ENCODE results near the gene ZNF800.

The ZNF800 gene

DNA sequence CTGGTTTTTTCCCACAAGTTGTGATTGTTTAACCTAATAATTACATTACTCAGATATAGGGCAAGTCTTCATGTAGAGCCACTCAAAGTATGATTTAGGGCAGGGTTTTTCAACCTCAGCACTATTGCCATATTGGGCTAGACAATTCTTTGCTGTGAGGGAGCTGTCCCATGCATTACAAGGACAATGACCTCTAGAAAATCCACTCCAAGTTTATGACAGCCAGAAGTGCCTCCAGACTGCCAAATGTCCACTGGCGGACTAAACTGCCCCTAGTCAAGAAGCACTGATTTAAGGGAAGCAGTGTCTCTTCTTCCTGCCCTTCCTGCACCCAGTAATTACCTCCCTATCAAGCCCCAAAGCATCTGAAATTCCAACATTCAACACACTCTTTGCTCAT lies 54.4 kb downstream of the ZNF800 start:
- no peak for DNase-seq (ENCODE audit: low read depth)
- no peak overlapping the region for H3K4me3 ChIP-seq (ENCODE audit: control insufficient read depth, low read depth, low read length)
- TF ChIP-seq, protein P1, sequence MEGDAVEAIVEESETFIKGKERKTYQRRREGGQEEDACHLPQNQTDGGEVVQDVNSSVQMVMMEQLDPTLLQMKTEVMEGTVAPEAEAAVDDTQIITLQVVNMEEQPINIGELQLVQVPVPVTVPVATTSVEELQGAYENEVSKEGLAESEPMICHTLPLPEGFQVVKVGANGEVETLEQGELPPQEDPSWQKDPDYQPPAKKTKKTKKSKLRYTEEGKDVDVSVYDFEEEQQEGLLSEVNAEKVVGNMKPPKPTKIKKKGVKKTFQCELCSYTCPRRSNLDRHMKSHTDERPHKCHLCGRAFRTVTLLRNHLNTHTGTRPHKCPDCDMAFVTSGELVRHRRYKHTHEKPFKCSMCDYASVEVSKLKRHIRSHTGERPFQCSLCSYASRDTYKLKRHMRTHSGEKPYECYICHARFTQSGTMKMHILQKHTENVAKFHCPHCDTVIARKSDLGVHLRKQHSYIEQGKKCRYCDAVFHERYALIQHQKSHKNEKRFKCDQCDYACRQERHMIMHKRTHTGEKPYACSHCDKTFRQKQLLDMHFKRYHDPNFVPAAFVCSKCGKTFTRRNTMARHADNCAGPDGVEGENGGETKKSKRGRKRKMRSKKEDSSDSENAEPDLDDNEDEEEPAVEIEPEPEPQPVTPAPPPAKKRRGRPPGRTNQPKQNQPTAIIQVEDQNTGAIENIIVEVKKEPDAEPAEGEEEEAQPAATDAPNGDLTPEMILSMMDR (conservative IDR thresholded peaks at IDR 0.05; ENCODE audit: control insufficient read depth, insufficient read depth, low read depth, low read length) = no peak

DNA sequence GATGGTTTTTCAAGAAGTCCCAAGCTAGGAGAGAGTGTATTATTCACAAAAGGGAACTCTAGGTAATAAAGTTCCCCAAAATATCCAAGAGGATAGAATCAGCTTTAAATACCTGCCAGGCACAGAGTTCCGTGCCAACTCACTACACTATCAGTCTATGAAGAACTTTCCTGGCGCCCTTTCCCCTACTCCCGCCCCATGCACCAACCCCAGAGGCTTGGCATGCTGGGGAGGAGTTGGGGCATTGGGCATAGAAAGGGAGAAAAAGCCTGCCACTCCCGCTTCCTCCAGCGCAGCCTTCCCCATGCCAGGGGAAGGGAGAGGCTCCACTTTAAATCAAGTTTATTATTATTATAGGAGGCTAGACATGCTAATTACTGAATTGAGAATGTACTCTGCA lies 54.9 kb downstream of the ZNF800 start:
- TF ChIP-seq, protein P1 (conservative IDR thresholded peaks at IDR 0.05; ENCODE audit: control insufficient read depth, insufficient read depth, low read depth, low read length) = no peak
- H3K4me3 ChIP-seq (ENCODE audit: control insufficient read depth, low read depth, low read length) = no peak overlapping the region
- no peak for DNase-seq (ENCODE audit: low read depth)

DNA sequence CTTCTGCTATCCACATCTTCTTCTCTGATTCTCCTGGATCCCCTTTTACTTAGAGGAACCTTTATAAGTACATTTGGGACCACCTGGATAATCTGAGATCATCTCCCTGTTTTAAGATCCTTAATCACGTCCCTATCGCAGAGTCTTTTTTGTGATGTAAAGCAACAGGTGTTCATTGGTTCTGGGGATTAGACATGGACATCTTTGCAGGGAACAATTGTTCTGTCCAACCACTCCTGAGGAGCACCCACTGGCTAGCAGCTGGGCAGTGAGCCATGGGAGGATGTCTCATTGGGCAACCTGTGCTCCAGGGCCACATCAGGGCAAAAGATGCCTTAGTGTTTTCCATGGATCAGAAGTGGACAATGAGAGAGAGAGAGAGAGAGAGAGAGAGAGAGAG lies 56.0 kb downstream of the ZNF800 start:
- no peak for DNase-seq (ENCODE audit: low read depth)
- H3K4me3 ChIP-seq (ENCODE audit: control insufficient read depth, low read depth, low read length) = no peak overlapping the region
- TF ChIP-seq, protein P1 (conservative IDR thresholded peaks at IDR 0.05; ENCODE audit: control insufficient read depth, insufficient read depth, low read depth, low read length) = no peak

DNA sequence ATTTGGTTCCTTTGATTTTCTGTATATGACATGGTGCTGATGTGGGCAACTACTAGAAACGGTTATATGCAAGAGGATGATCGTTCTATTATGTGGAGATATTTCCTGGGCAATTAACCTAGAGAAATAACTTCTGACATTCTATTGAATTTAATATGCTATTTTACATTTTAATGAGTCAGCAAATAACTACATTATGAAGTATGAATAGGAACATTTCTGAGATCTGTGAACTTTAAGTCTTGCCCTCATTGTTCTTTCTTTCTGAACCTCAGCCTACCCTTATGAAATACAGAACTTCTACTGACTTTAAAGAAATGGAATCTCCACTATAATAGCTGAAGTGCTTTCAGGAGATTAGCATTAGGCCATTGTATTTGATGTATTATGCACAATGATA lies 59.6 kb downstream of the ZNF800 start:
- no peak overlapping the region for H3K4me3 ChIP-seq (ENCODE audit: control insufficient read depth, low read depth, low read length)
- TF ChIP-seq, protein P1 (conservative IDR thresholded peaks at IDR 0.05; ENCODE audit: control insufficient read depth, insufficient read depth, low read depth, low read length) = no peak
- DNase-seq (ENCODE audit: low read depth) = no peak

DNA sequence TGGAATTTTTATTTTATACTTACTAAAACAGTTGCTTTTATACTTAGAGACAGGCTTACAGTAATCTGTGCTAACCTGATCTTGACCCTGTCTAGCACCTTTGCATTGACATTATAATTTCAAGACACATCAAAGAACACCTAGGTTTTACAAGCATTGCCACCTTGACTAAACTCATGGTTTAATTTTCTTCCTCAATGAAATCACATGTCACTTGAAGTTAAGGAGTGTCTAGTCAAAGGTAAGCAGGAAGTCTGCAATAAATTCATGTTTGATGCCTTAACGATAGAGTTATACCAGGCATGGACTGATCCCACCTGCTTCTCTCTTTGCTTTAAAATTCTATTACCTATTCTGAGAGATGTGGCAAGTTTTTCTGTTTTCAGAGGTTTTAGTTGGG lies 62.4 kb downstream of the ZNF800 start:
- no peak for DNase-seq (ENCODE audit: low read depth)
- TF ChIP-seq, protein P1 (conservative IDR thresholded peaks at IDR 0.05; ENCODE audit: control insufficient read depth, insufficient read depth, low read depth, low read length) = no peak
- no peak overlapping the region for H3K4me3 ChIP-seq (ENCODE audit: control insufficient read depth, low read depth, low read length)

DNA sequence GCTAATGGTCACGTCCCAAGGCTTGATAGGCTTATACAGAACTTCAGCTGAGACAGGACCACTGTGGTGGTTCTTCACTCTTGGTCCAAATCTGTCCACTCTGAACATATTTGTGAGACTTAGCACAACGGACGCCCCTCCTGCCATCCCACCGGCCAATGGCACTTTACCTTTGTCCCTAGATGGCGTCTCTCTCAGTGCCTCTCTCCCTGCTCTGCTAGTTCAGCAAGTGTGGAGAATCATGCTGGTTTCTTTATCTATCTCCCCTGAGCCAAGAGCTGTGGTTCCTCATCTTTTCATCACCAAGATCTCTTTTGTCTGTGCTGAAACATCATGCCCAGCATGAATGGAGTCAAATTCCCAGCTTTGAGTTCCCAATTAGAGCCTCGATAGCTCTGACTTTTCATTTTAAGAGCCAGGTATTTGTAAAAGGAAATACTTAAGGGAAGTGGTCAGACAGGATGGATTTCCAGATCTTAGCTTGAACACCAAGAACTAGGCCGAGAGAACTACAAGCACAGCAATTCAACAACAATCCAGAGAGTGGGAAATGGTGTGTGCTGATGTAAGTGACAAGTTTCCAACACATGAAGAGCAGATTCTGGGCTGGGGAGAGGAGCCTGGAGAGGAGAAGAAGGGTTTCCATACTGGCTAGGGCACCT lies 69.5 kb downstream of the ZNF800 start:
- H3K4me3 ChIP-seq (ENCODE audit: control insufficient read depth, low read depth, low read length) = no peak overlapping the region
- TF ChIP-seq, protein P1 (conservative IDR thresholded peaks at IDR 0.05; ENCODE audit: control insufficient read depth, insufficient read depth, low read depth, low read length) = no peak
- DNase-seq (ENCODE audit: low read depth) = no peak

- no peak overlapping the region for H3K4me3 ChIP-seq (ENCODE audit: control insufficient read depth, low read depth, low read length)
- TF ChIP-seq, protein P1 (conservative IDR thresholded peaks at IDR 0.05; ENCODE audit: control insufficient read depth, insufficient read depth, low read depth, low read length) = no peak
- no peak for DNase-seq (ENCODE audit: low read depth)
Observed at GRCh38 chr7:127322351-127322750, 70.2 kb downstream of the ZNF800 start.

All from fibroblast of mammary gland (primary cell).